Measurements from ENCODE around the gene KNTC1.

The KNTC1 gene

DNA sequence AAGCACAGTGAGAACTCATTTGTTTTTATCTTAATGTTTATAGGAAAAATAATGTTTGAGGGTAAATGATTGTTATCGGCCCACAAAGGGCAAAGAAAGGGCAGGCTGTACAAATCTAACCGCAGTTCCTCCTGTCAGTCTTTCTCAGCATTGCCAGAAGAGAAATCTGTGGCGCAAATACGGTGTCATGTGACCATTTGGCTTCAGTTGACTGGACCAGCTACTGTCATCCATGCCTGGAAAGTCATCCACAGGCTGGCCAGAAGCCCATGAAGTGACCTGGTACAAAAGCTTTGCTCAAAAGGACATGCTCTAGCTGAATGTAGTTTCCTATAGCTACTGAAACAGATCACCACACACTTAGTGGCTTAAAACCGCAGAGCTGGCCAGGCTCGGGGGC is 132.5 kb downstream of the KNTC1 start:
- DNase-seq (ENCODE audit: low read depth): no peak
- H3K4me3 ChIP-seq (ENCODE audit: low read length): no peak overlapping the region
- TF ChIP-seq, protein P1, sequence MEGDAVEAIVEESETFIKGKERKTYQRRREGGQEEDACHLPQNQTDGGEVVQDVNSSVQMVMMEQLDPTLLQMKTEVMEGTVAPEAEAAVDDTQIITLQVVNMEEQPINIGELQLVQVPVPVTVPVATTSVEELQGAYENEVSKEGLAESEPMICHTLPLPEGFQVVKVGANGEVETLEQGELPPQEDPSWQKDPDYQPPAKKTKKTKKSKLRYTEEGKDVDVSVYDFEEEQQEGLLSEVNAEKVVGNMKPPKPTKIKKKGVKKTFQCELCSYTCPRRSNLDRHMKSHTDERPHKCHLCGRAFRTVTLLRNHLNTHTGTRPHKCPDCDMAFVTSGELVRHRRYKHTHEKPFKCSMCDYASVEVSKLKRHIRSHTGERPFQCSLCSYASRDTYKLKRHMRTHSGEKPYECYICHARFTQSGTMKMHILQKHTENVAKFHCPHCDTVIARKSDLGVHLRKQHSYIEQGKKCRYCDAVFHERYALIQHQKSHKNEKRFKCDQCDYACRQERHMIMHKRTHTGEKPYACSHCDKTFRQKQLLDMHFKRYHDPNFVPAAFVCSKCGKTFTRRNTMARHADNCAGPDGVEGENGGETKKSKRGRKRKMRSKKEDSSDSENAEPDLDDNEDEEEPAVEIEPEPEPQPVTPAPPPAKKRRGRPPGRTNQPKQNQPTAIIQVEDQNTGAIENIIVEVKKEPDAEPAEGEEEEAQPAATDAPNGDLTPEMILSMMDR (conservative IDR thresholded peaks at IDR 0.05; ENCODE audit: low read depth, low read length): no peak

DNA sequence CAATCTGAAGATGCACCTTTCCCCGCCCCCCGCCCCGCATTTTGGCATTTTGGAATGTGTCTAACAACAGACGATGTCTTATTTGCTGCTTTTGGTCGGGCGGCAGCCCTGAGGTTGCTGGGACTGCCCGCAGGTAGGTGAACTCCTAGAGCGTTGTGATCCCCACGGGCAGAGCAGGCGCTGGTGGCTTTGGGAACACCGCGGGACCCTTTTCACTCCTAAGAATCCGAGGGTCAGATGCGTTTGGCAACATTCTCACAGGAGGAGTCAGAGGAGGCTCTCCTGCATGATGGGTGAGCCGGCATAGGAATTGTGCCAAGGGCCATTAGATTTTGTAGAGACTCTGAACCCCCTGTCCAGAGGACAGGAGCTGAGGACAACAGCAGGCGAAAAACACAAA is 134.2 kb downstream of the KNTC1 start:
- no peak overlapping the region for H3K4me3 ChIP-seq (ENCODE audit: low read length)
- DNase-seq (ENCODE audit: low read depth): no peak
- TF ChIP-seq, protein P1 (conservative IDR thresholded peaks at IDR 0.05; ENCODE audit: low read depth, low read length): no peak

DNA sequence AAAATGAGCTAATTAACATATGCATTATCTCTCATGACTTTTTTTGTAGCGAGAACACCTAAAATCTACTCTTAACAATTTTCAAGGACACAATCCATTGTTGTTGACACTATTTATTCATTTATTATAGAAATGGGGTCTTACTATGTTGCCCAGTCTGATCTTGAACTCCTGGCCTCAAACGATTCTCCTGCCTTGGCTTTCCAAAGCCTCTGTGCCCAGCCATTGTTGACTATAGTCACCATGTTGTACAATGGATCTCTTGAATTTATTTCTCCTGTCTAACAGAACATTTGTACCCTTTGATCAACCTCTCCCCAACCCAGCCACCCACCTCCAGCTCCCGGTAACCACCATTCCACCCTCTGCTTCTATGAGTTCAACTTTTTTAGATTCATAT is 134.9 kb downstream of the KNTC1 start:
- no peak for DNase-seq (ENCODE audit: low read depth)
- TF ChIP-seq, protein P1 (conservative IDR thresholded peaks at IDR 0.05; ENCODE audit: low read depth, low read length): no peak
- H3K4me3 ChIP-seq (ENCODE audit: low read length): no peak overlapping the region

DNA sequence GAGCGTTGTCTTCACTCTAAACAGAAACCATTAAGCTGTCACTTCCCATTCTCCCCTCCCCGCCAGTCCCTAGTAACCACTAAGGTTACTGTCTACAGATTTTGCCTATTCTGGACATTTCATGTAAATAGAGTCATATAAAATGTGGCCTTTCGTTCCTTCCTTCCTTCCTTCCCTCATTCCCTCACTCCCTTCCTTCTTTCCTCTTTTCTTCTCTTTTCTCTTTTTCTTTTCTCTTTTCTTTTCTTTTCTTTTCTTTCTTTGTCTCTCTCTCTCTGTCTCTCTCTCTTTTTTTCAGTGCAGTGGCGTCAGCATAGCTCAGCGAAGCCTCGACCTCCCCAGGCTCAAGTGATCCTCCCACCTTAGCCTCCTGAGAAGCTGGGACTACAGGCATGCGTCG is 138.3 kb downstream of the KNTC1 start:
- DNase-seq (ENCODE audit: low read depth): no peak
- TF ChIP-seq, protein P1 (conservative IDR thresholded peaks at IDR 0.05; ENCODE audit: low read depth, low read length): no peak
- H3K4me3 ChIP-seq (ENCODE audit: low read length): no peak overlapping the region

DNA sequence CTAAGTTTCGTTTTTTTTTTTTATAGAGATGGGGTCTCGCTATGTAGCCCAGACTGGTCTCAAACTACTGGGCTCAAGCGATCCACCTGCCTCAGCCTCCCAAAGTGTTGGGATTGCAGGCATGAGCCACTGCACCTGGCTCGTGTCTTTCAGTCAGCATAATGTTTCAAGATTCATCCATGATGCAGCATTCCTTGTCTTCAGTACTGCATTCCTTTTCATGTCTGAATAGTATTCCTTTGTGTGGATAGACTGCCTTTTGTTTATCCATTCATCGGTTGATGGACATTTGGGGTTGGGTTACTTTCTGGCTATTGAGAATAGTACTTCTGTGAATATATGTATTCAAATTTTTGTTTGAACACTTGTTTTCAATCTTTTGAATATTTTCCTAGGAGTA is 138.7 kb downstream of the KNTC1 start:
- DNase-seq (ENCODE audit: low read depth): no peak
- H3K4me3 ChIP-seq (ENCODE audit: low read length): no peak overlapping the region
- TF ChIP-seq, protein P1 (conservative IDR thresholded peaks at IDR 0.05; ENCODE audit: low read depth, low read length): no peak

DNA sequence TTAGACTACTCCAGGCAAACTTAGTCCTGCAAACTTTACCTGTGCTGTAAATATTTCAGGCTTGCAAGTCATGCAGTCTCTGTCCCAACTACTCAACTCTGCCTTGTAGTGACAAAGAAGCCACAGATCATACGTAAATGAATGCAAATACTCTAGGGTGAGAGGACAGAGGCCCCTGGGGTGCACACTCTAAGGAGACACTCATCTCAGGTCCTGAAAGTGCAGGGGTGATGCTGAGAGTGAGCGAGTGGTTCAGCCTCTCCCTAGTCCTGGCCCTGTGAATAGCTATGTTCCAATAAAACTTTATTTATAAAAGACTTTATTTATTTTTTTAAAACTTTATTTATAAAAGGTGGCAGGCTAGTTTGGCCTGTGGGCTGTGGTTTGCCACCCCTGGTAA is 141.2 kb downstream of the KNTC1 start:
- no peak for DNase-seq (ENCODE audit: low read depth)
- TF ChIP-seq, protein P1 (conservative IDR thresholded peaks at IDR 0.05; ENCODE audit: low read depth, low read length): no peak

DNA sequence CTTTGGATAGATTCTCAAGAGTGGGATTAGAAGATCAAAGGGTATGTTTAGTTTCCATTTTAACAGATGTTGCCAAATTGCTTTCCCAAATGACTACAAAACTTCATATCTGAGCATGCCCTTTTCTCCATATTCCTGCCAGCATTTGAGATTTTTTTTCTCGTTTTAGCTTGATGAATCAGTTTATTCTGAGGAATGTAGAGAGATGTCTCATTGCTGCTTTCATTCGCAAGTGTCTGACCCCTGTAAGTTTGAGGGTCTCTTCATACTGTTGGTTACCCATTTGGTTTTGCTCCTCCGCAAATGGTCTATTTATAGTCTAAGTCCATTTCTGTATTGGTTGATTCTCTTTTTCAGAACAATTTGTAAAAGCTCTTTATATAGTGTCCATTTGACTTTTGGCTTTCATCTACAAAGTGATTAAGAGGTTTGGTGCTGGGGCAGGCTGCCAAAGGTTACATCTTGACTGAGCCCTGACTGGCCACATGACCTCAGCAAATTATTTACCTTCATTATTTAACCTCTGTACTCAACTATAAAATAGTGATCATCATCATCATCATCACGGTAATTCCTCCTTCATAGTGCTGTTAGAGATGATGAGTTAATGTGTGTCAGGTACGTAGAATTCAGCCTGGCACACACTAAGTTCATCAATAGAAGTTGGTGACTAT is 142.5 kb downstream of the KNTC1 start:
- DNase-seq (ENCODE audit: low read depth): no peak
- TF ChIP-seq, protein P1 (conservative IDR thresholded peaks at IDR 0.05; ENCODE audit: low read depth, low read length): no peak
- no peak overlapping the region for H3K4me3 ChIP-seq (ENCODE audit: low read length)

More for the DNA sequence above, 141.2 kb downstream of the KNTC1 start:
- H3K4me3 ChIP-seq (ENCODE audit: low read length): no peak overlapping the region

Measured in retinal pigment epithelial cell (primary cell).